Memory B cell (primary cell): ENCODE results near the gene PPARA.

ENCODE experiments used
- ATAC-seq: fragments of 150-1000 bp; cut with Tn5 transposase; 2 replicates; pipeline ENCODE4 v1.10.0; 2021; ENCODE audit warnings: low read depth, mild to moderate bottlenecking, moderate library complexity
- DNase-seq, 2 donors: peaks; one replicate each; pipeline ENCODE4 v3.0.0; 2022; ENCODE audit warnings: low spot score in 2 of 2
- H3K27ac Mint-ChIP-seq: one replicate; pipeline ENCODE4 v1.8.0; 2022; ENCODE audit warnings: mild to moderate bottlenecking, moderate library complexity, mixed read lengths
- H3K27me3 Mint-ChIP-seq: one replicate; pipeline ENCODE4 v1.8.0; 2022; ENCODE audit warnings: mixed read lengths
- H3K36me3 Mint-ChIP-seq: one replicate; pipeline ENCODE4 v1.8.0; 2022; ENCODE audit warnings: mild to moderate bottlenecking, mixed read lengths
- H3K4me1 Mint-ChIP-seq: one replicate; pipeline ENCODE4 v1.8.0; 2022; ENCODE audit warnings: mixed read lengths
- H3K4me3 Mint-ChIP-seq: one replicate; pipeline ENCODE4 v1.8.0; 2022; ENCODE audit warnings: mild to moderate bottlenecking, moderate library complexity, mixed read lengths
- H3K9me3 Mint-ChIP-seq: one replicate; pipeline ENCODE4 v1.8.0; 2022; ENCODE audit warnings: mixed read lengths

Gene PPARA

GRCh38 chr22:46150034-46150654 lies at the start of gene PPARA:
PPARA (plus strand) TSS chr22:46150526; CDS start chr22:46198384, 47,858 bp downstream.
- H3K9me3 Mint-ChIP-seq, result no peaks in the 10 kb centered on the region
- peak within 1 kb of the TSS; percentile 94 for H3K4me3 Mint-ChIP-seq
- DNase-seq (peak; percentile 80 to 83), ATAC-seq (peak; percentile 74)
- peaks cover 2% of the 10 kb centered on the region for H3K36me3 Mint-ChIP-seq
- H3K27me3 Mint-ChIP-seq, result no peaks in the 10 kb centered on the region
- H3K4me1 Mint-ChIP-seq, result peaks cover 16% of the 10 kb centered on the region
- peak within 1 kb of the TSS; percentile 86 for H3K27ac Mint-ChIP-seq

DNA sequence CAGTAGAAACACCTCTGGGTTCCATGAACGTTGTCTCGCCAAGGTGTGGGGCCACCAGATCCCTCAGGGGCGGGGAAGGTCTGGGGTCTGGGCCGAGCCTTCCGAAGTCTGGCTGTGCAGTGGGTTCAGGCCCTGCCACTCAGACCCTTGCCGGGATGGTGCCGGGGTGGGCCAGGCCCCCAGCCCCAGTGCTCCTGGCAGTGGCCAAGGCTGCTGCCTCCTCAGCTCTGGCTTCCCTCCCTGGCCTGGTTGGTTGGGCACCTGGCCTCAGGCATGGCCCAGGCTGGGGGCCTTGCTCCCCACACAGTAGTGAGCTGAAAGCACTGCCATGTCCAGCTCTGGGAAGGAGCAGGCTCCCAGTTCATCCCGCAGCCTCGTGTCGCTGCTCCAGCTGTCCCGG lies 48.2 kb upstream of the PPARA start:
- ATAC-seq (no peak), DNase-seq (no peak)

GRCh38 chr22:46102752-46103151 lies 47.6 kb upstream of the PPARA start:
- no peaks in the 10 kb centered on the region for H3K9me3 Mint-ChIP-seq
- H3K27me3 Mint-ChIP-seq, result no peaks in the 10 kb centered on the region
- no peak overlapping the region for H3K4me3 Mint-ChIP-seq
- ATAC-seq (no peak), DNase-seq (no peak)
- H3K27ac Mint-ChIP-seq, result no peak overlapping the region
- H3K36me3 Mint-ChIP-seq, result peaks cover 2% of the 10 kb centered on the region
- H3K4me1 Mint-ChIP-seq, result no peaks in the 10 kb centered on the region

More for the DNA sequence above, 48.2 kb upstream of the PPARA start:
- no peaks in the 10 kb centered on the region for H3K27me3 Mint-ChIP-seq
- H3K27ac Mint-ChIP-seq, result no peak overlapping the region
- no peaks in the 10 kb centered on the region for H3K4me1 Mint-ChIP-seq
- no peak overlapping the region for H3K4me3 Mint-ChIP-seq
- H3K9me3 Mint-ChIP-seq, result no peaks in the 10 kb centered on the region
- peaks cover 2% of the 10 kb centered on the region for H3K36me3 Mint-ChIP-seq

DNA sequence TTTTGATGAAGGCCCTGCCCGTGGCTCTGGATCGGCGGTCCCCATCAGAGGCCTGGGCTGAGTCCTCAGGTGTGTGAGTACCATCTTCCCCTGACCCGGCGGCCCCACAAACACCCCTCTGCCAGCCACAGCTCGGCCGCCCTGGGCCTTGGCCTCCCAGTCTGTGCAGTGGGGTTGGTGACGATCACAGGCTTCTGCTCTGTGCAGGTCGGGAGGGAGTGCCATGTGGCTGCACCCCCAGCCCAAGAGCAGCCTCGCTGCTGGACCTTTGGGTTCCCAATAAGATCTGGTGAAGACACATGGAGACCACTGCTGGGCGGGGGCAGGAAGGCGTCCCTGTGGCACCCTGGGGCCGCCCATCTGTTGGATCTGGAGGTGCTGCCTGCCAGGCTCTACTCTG lies 47.1 kb upstream of the PPARA start:
- DNase-seq, result no peak
- Mint-ChIP-seq H3K27ac (no peak overlapping the region), H3K27me3 (no peaks in the 10 kb centered on the region), H3K4me3 (no peak overlapping the region), H3K36me3 (peaks cover 2% of the 10 kb centered on the region), H3K4me1 (no peaks in the 10 kb centered on the region), H3K9me3 (no peaks in the 10 kb centered on the region)
- ATAC-seq, result no peak

DNA sequence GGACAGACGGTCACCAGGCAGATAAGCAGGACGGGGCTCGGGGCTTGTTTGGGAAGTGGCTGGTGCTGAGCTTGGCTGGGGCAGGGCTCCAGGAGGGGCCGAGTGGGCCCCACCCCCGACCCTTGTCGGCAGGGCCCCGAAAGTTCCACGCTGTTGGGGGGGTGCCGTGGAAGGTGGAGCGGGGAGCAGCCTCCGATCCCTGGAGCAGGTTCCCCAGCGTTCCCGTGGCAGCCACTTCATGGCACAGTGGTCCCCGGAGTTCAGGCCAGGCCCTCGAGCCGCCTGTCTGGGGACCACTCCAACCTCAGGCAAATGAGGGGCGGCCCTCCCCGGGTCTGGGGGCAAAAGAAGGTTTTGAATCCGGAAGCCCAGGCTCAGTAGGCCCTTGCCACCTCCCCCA lies 46.7 kb upstream of the PPARA start:
- Mint-ChIP-seq H3K4me3 (no peak overlapping the region), H3K36me3 (peaks cover 2% of the 10 kb centered on the region), H3K27me3 (no peaks in the 10 kb centered on the region), H3K9me3 (no peaks in the 10 kb centered on the region), H3K27ac (no peak overlapping the region), H3K4me1 (no peaks in the 10 kb centered on the region)
- DNase-seq, result no peak
- ATAC-seq, result no peak

DNA sequence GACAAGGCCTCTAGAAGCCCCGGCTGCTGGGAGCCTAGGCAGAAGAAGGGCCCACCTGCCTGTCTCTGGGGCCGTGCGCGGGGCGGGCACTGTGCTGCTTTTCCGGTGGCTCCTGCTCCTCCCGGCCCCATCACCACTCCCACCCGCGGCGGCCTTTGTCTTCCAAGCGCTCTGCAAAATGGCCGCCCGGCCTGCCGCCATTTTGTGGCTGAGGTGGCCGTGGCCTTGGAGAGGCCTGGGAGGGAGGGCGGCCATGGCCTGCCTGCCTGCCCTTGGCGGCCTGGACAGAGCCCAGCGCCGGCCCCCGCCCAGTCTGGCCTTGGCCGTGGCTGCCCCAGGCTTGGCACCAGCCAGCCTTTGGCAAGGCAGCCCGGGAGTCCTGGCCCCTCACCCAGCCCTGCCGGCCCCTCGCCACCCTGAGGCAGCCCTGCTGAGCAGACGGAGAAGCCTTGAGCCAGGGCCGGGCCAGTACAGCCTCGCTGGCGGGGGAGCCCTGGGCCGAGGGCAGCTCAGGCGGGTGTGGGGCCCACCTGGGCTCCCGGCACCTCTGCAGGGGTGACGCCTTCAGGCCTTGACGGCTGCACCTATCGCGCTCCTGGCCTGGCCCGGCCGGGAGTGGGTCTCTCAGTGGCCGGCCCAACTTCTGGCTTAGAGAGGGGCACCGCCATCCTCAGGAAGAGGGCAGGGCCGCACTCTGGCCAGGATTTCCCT lies 46.0 kb upstream of the PPARA start:
- Mint-ChIP-seq H3K9me3 (no peaks in the 10 kb centered on the region), H3K36me3 (peaks cover 2% of the 10 kb centered on the region), H3K4me3 (no peak overlapping the region), H3K27me3 (no peaks in the 10 kb centered on the region), H3K27ac (no peak overlapping the region), H3K4me1 (no peaks in the 10 kb centered on the region)
- DNase-seq, result no peak
- ATAC-seq, result no peak

- H3K27me3 Mint-ChIP-seq, result no peaks in the 10 kb centered on the region
- H3K36me3 Mint-ChIP-seq, result peaks cover 2% of the 10 kb centered on the region
- H3K4me1 Mint-ChIP-seq, result no peaks in the 10 kb centered on the region
- no peak for DNase-seq
- ATAC-seq, result no peak
- no peak overlapping the region for H3K27ac Mint-ChIP-seq
- no peaks in the 10 kb centered on the region for H3K9me3 Mint-ChIP-seq
- H3K4me3 Mint-ChIP-seq, result no peak overlapping the region
Measured at GRCh38 chr22:46104881-46105493, 45.3 kb upstream of the PPARA start.

GRCh38 chr22:46105494-46106278 lies 44.6 kb upstream of the PPARA start:
- peaks cover 2% of the 10 kb centered on the region for H3K36me3 Mint-ChIP-seq
- H3K4me3 Mint-ChIP-seq, result no peak overlapping the region
- no peak for DNase-seq
- no peaks in the 10 kb centered on the region for H3K27me3 Mint-ChIP-seq
- H3K27ac Mint-ChIP-seq, result no peak overlapping the region
- no peaks in the 10 kb centered on the region for H3K4me1 Mint-ChIP-seq
- no peak for ATAC-seq
- H3K9me3 Mint-ChIP-seq, result no peaks in the 10 kb centered on the region

- DNase-seq (no peak), ATAC-seq (no peak)
- Mint-ChIP-seq H3K4me3 (no peak overlapping the region), H3K36me3 (peaks cover under 1% of the 10 kb centered on the region), H3K27ac (no peak overlapping the region), H3K4me1 (no peaks in the 10 kb centered on the region), H3K9me3 (no peaks in the 10 kb centered on the region), H3K27me3 (no peaks in the 10 kb centered on the region)
Measured at GRCh38 chr22:46106279-46107022, 43.9 kb upstream of the PPARA start.

- ATAC-seq (no peak), DNase-seq (no peak)
- H3K36me3 Mint-ChIP-seq, result no peaks in the 10 kb centered on the region
- H3K27ac Mint-ChIP-seq, result no peak overlapping the region
- H3K9me3 Mint-ChIP-seq, result no peaks in the 10 kb centered on the region
- H3K4me1 Mint-ChIP-seq, result no peaks in the 10 kb centered on the region
- no peaks in the 10 kb centered on the region for H3K27me3 Mint-ChIP-seq
- H3K4me3 Mint-ChIP-seq, result no peak overlapping the region
Measured at GRCh38 chr22:46107089-46107664, 43.1 kb upstream of the PPARA start.

DNA sequence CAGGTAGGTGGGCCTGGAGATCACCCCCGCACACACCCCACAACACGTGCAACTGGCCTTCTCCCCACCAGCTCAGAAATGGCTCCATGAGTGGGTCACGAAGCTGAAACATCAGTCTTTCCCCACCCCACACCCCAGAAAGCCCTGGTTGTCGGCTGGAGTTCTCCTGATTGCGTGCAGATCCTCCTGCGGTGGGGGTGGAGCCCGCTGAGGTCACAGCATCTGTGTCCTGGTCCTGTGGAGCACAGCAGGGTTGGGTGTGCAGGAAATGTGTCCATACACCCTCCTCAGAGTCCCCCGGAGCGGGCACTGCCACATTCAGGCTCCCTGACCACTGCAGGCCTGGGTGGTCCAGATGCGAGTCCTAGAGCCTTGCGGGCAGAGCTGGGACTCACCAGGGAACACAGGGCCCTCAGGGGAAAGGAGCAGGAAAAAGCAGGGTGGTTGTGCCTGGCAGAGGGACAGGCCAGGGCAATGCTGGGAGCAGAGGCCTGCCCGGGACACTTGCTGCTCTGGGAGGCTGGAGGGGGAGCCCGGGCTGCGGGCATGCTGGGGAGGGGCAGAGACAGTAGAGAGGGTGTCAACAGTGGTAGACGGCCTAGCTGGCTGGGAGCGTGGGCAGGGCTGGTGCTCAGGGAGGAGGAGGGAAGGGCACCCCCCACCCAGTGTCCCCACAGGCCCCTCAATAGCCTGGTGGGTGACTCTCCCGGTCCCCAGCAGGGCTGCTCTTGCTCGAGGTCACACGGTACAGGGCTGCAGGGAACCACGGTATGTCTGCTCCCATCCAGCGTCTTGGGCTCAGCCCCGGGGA lies 42.4 kb upstream of the PPARA start:
- Mint-ChIP-seq H3K4me3 (no peak overlapping the region), H3K9me3 (no peaks in the 10 kb centered on the region), H3K27ac (peak overlapping the region; percentile 31), H3K36me3 (no peaks in the 10 kb centered on the region), H3K27me3 (no peaks in the 10 kb centered on the region), H3K4me1 (no peaks in the 10 kb centered on the region)
- ATAC-seq (no peak), DNase-seq (no peak)

DNA sequence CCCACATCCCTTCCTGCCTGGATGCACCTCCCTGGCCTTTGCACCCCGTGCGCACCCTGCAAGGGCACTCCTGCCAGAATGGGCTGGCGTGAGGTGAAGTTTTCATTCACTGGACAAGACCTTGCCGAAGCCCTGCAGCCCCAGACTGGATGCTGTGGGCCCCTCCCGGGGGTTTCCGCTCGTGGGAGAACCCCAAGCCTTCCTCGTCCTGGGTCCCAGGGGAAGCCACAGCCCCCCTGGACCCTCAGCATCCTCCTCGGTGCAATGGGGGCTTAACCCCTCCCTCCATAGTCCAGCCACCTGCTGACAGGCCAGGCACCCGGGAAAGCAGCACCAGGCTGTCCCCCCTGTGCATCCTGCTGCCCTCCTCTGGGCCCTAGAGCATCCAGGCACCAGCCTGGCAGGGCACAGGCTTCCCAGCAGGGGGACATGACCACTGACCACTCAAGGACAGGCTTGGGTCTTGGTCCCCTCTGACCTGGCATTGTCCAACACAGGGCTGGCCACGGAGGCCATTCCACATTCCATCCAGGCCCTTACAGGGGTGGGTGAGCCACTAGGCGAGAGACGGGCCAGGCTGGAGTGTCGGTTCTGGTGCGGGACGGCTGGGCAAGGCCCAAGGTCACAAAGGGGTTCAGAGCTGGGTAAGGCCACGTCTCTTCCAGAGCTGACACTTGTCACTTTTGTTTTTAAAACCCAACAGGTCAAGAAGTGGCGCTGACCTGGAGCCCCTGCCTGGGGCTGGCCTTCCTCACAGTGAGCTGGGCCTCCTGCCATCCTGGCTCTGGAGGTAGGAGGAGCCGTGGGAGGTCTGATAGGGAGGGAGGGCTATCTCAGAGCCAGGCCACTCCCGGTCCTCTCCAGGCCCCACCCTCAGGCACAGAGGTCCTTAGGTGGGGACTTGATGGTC lies 41.5 kb upstream of the PPARA start:
- no peak overlapping the region for H3K4me3 Mint-ChIP-seq
- DNase-seq, result no peak
- ATAC-seq, result no peak
- H3K4me1 Mint-ChIP-seq, result no peaks in the 10 kb centered on the region
- no peak overlapping the region for H3K27ac Mint-ChIP-seq
- no peaks in the 10 kb centered on the region for H3K36me3 Mint-ChIP-seq
- H3K9me3 Mint-ChIP-seq, result no peaks in the 10 kb centered on the region
- H3K27me3 Mint-ChIP-seq, result no peaks in the 10 kb centered on the region
